ENCODE data around the gene TRDMT1. TPM values are rescaled to one million over a fixed set of nuclear protein-coding genes. Genes with fewer than 3 reads are reported as not detected.

TRDMT1 gene
- polyA plus RNA-seq, 1 donor (not counting 4 experiments of a cell fraction or from before 2014, with no cell fraction given), result 6.6 TPM

GRCh38 chr10:17162828-17163227 lies 38.6 kb downstream of the TRDMT1 start:
- Histone ChIP-seq H3K9me1 (ENCODE audit: control insufficient read depth, extremely low read depth, insufficient read depth, low read length) (no peaks in the 10 kb centered on the region), H3K9me3 (ENCODE audit: control insufficient read depth, low read depth, low read length) (no peaks in the 10 kb centered on the region), H3K27ac (ENCODE audit: control insufficient read depth, insufficient read depth, low read length) (no peak overlapping the region), H3K9ac (ENCODE audit: control insufficient read depth, extremely low read depth, insufficient read depth, low read length) (no peak overlapping the region), H3K27me3 (ENCODE audit: control insufficient read depth, extremely low read depth, insufficient read depth, low read length) (no peaks in the 10 kb centered on the region), H3K4me1 (ENCODE audit: control insufficient read depth, extremely low read depth, insufficient read depth, low read length) (no peaks in the 10 kb centered on the region), H3K36me3 (ENCODE audit: control insufficient read depth in 2 of 2, extremely low read depth in 1 of 2, insufficient read depth in 2 of 2, low read length in 2 of 2) (no peaks in the 10 kb centered on the region), H3K79me2 (ENCODE audit: control insufficient read depth, insufficient read depth, low read length) (no peaks in the 10 kb centered on the region), H3K4me2 (ENCODE audit: control insufficient read depth, extremely low read depth, insufficient read depth, low read depth, low read length) (no peak overlapping the region), H2AFZ (ENCODE audit: control insufficient read depth, low read length) (no peak overlapping the region), H3K4me3 (ENCODE audit: control insufficient read depth in 2 of 3, extremely low read depth in 1 of 3, insufficient read depth in 2 of 3, low read depth in 1 of 3, low read length in 3 of 3) (no peak overlapping the region), H4K20me1 (ENCODE audit: control insufficient read depth, extremely low read depth, insufficient read depth, low read length) (no peaks in the 10 kb centered on the region)
- no peak for DNase-seq (ENCODE audit: low read depth, low spot score)
- no peak for FAIRE-seq
- dilution Hi-C loops (cut with MboI; ENCODE audit: extremely low pct_ligation_motif_present, low sequenced_read_pairs), result no loop called here
- TF ChIP-seq CTCF (optimal IDR thresholded peaks at IDR 0.05 in 1 of 3, IDR thresholded peaks at IDR 0.05 in 1 of 3, conservative IDR thresholded peaks at IDR 0.05 in 1 of 3; ENCODE audit: extremely low read depth in 1 of 3, insufficient read depth in 2 of 3, low read length in 3 of 3) (no peak), EZH2 (IDR thresholded peaks at IDR 0.05; ENCODE audit: low read length) (no peak)

- Histone ChIP-seq H3K36me3 (ENCODE audit: control insufficient read depth in 2 of 2, extremely low read depth in 1 of 2, insufficient read depth in 2 of 2, low read length in 2 of 2) (no peaks in the 10 kb centered on the region), H4K20me1 (ENCODE audit: control insufficient read depth, extremely low read depth, insufficient read depth, low read length) (no peaks in the 10 kb centered on the region), H3K4me3 (ENCODE audit: control insufficient read depth in 2 of 3, extremely low read depth in 1 of 3, insufficient read depth in 2 of 3, low read depth in 1 of 3, low read length in 3 of 3) (no peak overlapping the region), H2AFZ (ENCODE audit: control insufficient read depth, low read length) (no peak overlapping the region), H3K9me1 (ENCODE audit: control insufficient read depth, extremely low read depth, insufficient read depth, low read length) (no peaks in the 10 kb centered on the region), H3K9me3 (ENCODE audit: control insufficient read depth, low read depth, low read length) (no peaks in the 10 kb centered on the region), H3K4me1 (ENCODE audit: control insufficient read depth, extremely low read depth, insufficient read depth, low read length) (no peaks in the 10 kb centered on the region), H3K27ac (ENCODE audit: control insufficient read depth, insufficient read depth, low read length) (no peak overlapping the region), H3K79me2 (ENCODE audit: control insufficient read depth, insufficient read depth, low read length) (no peaks in the 10 kb centered on the region), H3K27me3 (ENCODE audit: control insufficient read depth, extremely low read depth, insufficient read depth, low read length) (no peaks in the 10 kb centered on the region), H3K9ac (ENCODE audit: control insufficient read depth, extremely low read depth, insufficient read depth, low read length) (no peak overlapping the region), H3K4me2 (ENCODE audit: control insufficient read depth, extremely low read depth, insufficient read depth, low read depth, low read length) (no peak overlapping the region)
- no peak for FAIRE-seq
- TF ChIP-seq EZH2 (IDR thresholded peaks at IDR 0.05; ENCODE audit: low read length), result no peak
- TF ChIP-seq CTCF (optimal IDR thresholded peaks at IDR 0.05 in 1 of 3, IDR thresholded peaks at IDR 0.05 in 1 of 3, conservative IDR thresholded peaks at IDR 0.05 in 1 of 3; ENCODE audit: extremely low read depth in 1 of 3, insufficient read depth in 2 of 3, low read length in 3 of 3), result no peak
- no peak for DNase-seq (ENCODE audit: low read depth, low spot score)
- dilution Hi-C loops (cut with MboI; ENCODE audit: extremely low pct_ligation_motif_present, low sequenced_read_pairs), result no loop called here
Observed at GRCh38 chr10:17161775-17162174, 39.7 kb downstream of the TRDMT1 start.

All from keratinocyte (primary cell).